Measurements from ENCODE around the gene CEP104.
"Not testable (repeated sequence)": the region's sequence is repeated elsewhere in the genome, so short reads cannot be mapped to it uniquely, and the experiment has no call there.

CEP104 gene

GRCh38 chr1:3821447-3821846 is 35.6 kb downstream of the CEP104 start:
- DNase-seq: no peak

- DNase-seq: peak; percentile 77 to 90
These were observed 36.0 kb downstream of the CEP104 start for GRCh38 chr1:3821004-3821403.

- no peak for DNase-seq
These were observed 36.7 kb downstream of the CEP104 start for GRCh38 chr1:3820316-3820715.

GRCh38 chr1:3819771-3820200 is 37.2 kb downstream of the CEP104 start:
- DNase-seq: no peak

- DNase-seq: no peak
These were observed 39.0 kb downstream of the CEP104 start for GRCh38 chr1:3817821-3818597.

- no peak for DNase-seq
These were observed 39.8 kb downstream of the CEP104 start for GRCh38 chr1:3817138-3817740.

GRCh38 chr1:3816331-3817137 is 40.5 kb downstream of the CEP104 start:
- DNase-seq: no peak

GRCh38 chr1:3814771-3815561 is 42.0 kb downstream of the CEP104 start:
- no peak for DNase-seq

- no peak for DNase-seq
These were observed 42.9 kb downstream of the CEP104 start for GRCh38 chr1:3814065-3814464.

GRCh38 chr1:3811595-3811911 is 45.5 kb downstream of the CEP104 start:
- DNase-seq: no peak

GRCh38 chr1:3810149-3810761 is 46.8 kb downstream of the CEP104 start:
- not testable (repeated sequence) for DNase-seq

- no peak for DNase-seq
These were observed 47.3 kb downstream of the CEP104 start for GRCh38 chr1:3809680-3810079.

GRCh38 chr1:3807769-3808168 is 49.2 kb downstream of the CEP104 start:
- DNase-seq: no peak

- DNase-seq: no peak
These were observed 52.0 kb downstream of the CEP104 start for GRCh38 chr1:3805038-3805437.

GRCh38 chr1:3804627-3804944 is 52.4 kb downstream of the CEP104 start:
- not testable (repeated sequence) for DNase-seq

GRCh38 chr1:3803905-3804626 is 52.9 kb downstream of the CEP104 start:
- DNase-seq: no peak

- DNase-seq: not testable (repeated sequence)
These were observed 56.2 kb downstream of the CEP104 start for GRCh38 chr1:3800795-3801194.

- no peak for DNase-seq
These were observed 56.9 kb downstream of the CEP104 start for GRCh38 chr1:3799976-3800685.

GRCh38 chr1:3796215-3797061 is 60.6 kb downstream of the CEP104 start, which contains the start of gene LRRC47:
LRRC47 (minus strand) TSS chr1:3796498; CDS start chr1:3796476, 22 bp downstream.
- DNase-seq: peak; percentile 45 to 85
